GM12892 (cell line): ENCODE results near the gene FAM83D.

Source experiments
- DNase-seq: peaks from one replicate; pipeline ENCODE4 v3.0.0; 2011; ENCODE audit not compliant: insufficient read length
- FAIRE-seq: peaks from 2 replicates; lab custom pipeline; 2011; peaks lifted over from hg19 to GRCh38; lab: Jason Lieb, UNC
- POLR2A ChIP-seq: IDR thresholded peaks from 2 replicates; pipeline ENCODE4 v1.6.1; 2011; ENCODE audit warnings: low read depth, low read length, control low read depth
- POLR2AphosphoS5 ChIP-seq: IDR thresholded peaks from 2 replicates; pipeline ENCODE4 v1.6.1; 2011; ENCODE audit warnings: low read depth, low read length, control low read depth
- TAF1 ChIP-seq: IDR thresholded peaks from 2 replicates; pipeline ENCODE4 v1.6.1; 2011; ENCODE audit warnings: low read depth, mild to moderate bottlenecking, control low read depth, low read length, borderline replicate concordance

FAM83D gene

DNA sequence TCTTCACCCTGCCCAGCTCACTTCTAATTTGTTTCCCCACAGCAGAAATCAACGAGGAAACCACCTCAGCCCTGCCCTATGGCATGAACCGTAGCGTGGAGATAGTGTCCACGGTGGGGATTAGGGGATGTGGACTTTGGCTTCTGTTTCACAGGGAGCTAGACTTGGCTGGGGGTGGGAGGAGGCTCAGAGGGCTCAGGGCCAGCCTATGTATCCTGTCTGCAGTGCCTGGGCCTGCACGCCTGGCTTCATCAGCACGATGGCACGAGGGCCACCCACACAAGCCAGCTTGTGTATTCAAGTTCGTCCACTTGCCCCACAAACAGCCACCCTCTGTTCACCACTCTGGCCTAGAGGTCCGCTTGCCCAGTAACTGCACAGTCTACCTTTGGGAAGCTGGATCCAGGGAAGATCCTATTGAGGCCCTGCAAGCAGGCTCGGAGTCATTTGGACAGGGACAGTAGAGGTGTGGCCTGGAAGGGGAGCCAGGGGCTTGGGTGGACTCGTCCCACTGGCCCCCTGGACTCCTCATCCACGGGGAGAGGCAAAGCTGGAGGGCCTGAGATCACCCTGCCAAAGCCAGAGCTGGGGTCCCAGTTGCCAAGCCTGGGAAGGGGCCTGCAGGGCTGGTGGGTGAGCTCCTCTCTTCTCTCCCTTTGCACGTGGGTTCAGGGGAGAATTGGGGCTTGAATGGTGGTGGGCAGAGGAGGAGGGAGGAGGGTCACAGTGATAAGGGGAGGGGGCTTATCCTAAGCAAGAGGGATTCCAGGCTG, 38.0 kb upstream of the FAM83D start:
- TF ChIP-seq POLR2A (no peak), POLR2AphosphoS5 (no peak), TAF1 (no peak)
- DNase-seq (no peak), FAIRE-seq (no peak)

- TF ChIP-seq TAF1 (no peak), POLR2AphosphoS5 (no peak), POLR2A (no peak)
- FAIRE-seq (no peak), DNase-seq (no peak)
Measured at GRCh38 chr20:38889050-38889449, 37.2 kb upstream of the FAM83D start.

- 0 out of 2 replicates have a peak, but pooled peaks have one; percentile 16 for TF ChIP-seq POLR2A
- TF ChIP-seq TAF1: no peak
- no peak for DNase-seq
Measured at GRCh38 chr20:38889792-38890496, 36.3 kb upstream of the FAM83D start.

GRCh38 chr20:38890497-38890818, 35.8 kb upstream of the FAM83D start:
- DNase-seq (no peak), FAIRE-seq (no peak)
- no peak for TF ChIP-seq TAF1
- no peak for TF ChIP-seq POLR2A
- TF ChIP-seq POLR2AphosphoS5: no peak

More at GRCh38 chr20:38889792-38890496, 36.3 kb upstream of the FAM83D start:
- FAIRE-seq: no peak

- no peak; the same call in 1 of the 2 replicates for TF ChIP-seq POLR2AphosphoS5
- peak; percentile 28; the same call in 1 of the 2 replicates for TF ChIP-seq POLR2A
- FAIRE-seq (peak; percentile 90), DNase-seq (peak; percentile 49)
Measured at GRCh38 chr20:38892091-38892981, 33.9 kb upstream of the FAM83D start.

DNA sequence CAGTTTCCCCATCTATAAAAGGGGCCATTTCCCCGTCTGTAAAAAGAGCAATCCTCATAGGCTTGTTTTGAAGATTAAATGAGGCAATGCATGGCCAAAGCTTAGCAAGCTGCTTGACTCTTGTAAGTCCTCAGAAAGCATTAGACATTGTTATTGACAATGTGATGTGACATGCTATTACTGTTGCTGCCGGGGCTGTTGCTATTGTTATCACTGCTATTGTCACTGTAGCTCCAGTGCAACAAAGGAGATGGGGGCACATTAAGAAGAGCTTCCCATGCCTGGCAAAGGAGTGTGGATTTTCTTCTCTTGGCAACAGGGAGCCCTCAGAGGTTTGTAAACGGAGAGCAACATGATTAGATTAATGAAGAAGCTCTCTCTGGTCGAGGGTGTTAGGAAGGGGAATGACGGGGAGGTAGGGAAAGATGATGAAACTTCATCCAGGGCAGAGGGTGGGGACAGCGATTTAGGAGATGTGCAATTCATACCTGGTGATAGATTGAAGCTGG, 33.1 kb upstream of the FAM83D start:
- no peak for FAIRE-seq
- TF ChIP-seq POLR2AphosphoS5: no peak
- TF ChIP-seq POLR2A: no peak
- no peak for TF ChIP-seq TAF1

DNA sequence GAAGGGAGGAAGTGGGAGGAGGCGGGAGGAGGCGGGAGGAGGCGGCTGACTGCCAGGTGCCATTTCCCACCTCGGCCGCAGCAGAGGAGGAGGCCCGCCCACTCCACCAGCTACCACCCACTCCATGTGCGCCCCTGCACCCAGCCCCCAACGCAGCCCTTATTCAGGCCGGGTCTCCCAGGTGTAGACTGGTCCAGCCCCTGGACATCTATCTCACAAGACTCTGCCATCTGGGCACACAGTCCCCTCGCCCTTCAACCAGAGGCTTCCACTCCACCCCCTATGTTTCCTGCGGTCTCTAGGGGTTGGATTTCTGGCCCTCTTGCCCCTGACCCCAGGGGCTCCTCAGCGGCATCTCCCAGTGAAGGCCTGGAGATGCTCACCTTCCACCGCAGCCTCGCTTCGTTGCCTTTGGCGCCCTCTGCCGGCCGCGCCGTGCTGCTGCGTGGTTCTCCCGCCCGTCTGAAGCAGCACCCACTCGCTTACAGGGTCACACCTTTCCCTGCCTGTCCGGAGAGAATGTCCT, 32.6 kb upstream of the FAM83D start:
- TF ChIP-seq TAF1 (no peak), POLR2AphosphoS5 (no peak), POLR2A (no peak)
- peak; percentile 82 for FAIRE-seq
- DNase-seq: peak; percentile 86

More for the DNA sequence above, 33.1 kb upstream of the FAM83D start:
- no peak for DNase-seq

DNA sequence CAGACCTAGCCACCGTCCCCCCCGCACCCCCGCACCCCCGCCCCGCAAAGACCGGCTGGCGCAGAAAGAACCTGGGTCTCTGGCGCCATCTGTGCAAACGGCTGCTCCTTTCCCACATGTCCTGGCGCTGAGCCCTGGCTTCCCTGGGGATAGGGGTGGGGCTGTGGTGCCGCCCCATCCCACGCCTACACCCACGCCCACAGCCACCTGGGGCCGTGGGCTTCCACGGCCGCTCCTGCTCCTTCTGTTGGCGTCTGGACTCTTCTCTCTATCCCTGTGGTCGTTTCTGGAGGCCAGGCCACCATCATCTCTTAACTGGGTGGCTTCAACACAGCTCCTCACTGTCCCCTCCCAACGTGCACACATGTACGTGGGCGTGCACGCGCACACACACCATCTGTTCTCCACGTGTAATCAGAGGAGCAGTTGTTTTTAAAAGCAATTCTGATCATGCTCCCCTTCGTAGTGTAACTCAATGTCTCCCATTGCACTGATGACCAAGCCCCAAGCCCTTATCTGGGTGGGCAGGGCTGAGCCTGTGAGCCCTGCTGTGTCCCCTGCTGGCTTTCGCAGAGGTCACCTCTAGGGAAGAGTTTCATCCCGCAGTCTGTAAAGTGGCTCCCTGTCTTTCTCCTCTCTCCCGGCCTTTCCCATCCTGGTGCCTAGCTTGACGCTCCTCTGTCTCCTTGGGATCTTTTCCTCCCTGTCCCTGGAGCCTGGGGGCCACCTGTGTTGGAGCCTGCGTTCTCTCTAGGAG, 31.9 kb upstream of the FAM83D start:
- TF ChIP-seq POLR2AphosphoS5: no peak
- no peak for FAIRE-seq
- DNase-seq: no peak

- DNase-seq (no peak), FAIRE-seq (no peak)
- TF ChIP-seq POLR2AphosphoS5 (no peak), POLR2A (no peak), TAF1 (no peak)
Measured at GRCh38 chr20:38895098-38895949, 30.9 kb upstream of the FAM83D start.

DNA sequence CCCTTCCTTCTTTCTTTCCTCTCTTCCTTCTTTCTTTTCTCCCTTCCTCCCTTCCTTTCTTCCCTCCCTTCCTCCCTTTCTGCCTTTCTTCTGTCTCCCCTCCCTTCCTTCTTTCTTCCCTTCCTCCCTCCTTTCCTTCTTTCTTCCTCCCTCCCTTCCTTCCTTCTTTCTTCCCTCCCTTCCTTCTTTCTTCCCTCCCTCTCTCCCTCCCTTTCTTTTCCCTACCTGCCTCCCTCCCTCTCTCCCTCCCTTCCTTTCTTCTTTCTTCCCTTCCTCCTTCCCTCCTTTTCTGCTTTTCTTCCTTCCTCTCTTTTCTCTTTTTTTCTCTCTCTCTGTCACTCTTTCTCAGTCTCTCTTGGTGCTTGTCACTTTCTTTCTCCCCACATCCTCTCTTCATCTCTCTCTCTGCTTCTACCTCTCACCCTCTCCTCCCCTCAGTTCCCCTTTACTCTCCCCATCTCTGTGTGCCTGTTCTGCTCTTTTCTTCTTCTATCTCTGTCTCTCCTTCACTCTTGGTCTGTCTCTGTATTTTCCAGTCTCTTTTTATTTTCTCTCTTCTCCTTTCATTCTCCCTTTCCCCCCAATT, 30.1 kb upstream of the FAM83D start:
- no peak for DNase-seq
- no peak for FAIRE-seq
- no peak for TF ChIP-seq TAF1
- TF ChIP-seq POLR2AphosphoS5: no peak
- no peak for TF ChIP-seq POLR2A
